Coronary artery (tissue), 2 donors: ENCODE results near the gene EXO1.

Experiments
- DNase-seq: peaks from one replicate; pipeline ENCODE4 v3.0.0-alpha.2; 2017; ENCODE audit warnings: low spot score
- H3K27ac ChIP-seq, 2 donors: fragments of 200-600 bp; sonication (generic); one replicate each; pipeline ENCODE4 v1.5.1; 2016 to 2019
- H3K4me3 ChIP-seq: fragments of 200-600 bp; sonication (generic); 2 replicates; pipeline ENCODE4 v1.5.1; 2016; ENCODE audit warnings: mild to moderate bottlenecking, moderate library complexity
- CTCF ChIP-seq: fragments of 200-600 bp; sonication (generic); IDR thresholded peaks from one replicate; pipeline ENCODE4 v1.5.1; 2019; ENCODE audit warnings: antibody characterized with exemption

EXO1 gene

DNA sequence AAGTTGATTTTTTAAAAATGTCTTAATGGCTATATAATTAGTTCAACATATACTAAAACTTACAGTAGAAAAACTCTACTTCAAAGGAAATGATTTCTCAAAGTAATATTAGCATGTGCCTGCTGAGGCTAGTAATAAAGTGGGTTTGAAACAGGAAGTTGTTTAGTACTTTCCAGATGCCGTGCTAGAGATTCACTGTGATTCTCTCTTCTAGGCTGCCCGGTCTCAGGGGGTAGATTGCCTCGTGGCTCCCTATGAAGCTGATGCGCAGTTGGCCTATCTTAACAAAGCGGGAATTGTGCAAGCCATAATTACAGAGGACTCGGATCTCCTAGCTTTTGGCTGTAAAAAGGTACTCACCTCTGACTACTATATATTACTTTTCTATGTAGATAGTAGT, 9.1 kb downstream of the EXO1 start:
- TF ChIP-seq CTCF: no peak
- Histone ChIP-seq H3K27ac (no peak overlapping the region), H3K4me3 (no peak overlapping the region)
- DNase-seq: no peak

GRCh38 chr1:241860922-241861321, 12.9 kb downstream of the EXO1 start:
- Histone ChIP-seq H3K4me3 (no peak overlapping the region), H3K27ac (no peak overlapping the region)
- DNase-seq: no peak
- no peak for TF ChIP-seq CTCF

- Histone ChIP-seq H3K4me3 (no peak overlapping the region), H3K27ac (no peak overlapping the region)
- TF ChIP-seq CTCF: no peak
- no peak for DNase-seq
Observed at GRCh38 chr1:241869022-241869421, 21.0 kb downstream of the EXO1 start.

- Histone ChIP-seq H3K4me3 (no peak overlapping the region), H3K27ac (no peak overlapping the region)
- no peak for TF ChIP-seq CTCF
- DNase-seq: no peak
Observed at GRCh38 chr1:241870336-241870735, 22.3 kb downstream of the EXO1 start.

DNA sequence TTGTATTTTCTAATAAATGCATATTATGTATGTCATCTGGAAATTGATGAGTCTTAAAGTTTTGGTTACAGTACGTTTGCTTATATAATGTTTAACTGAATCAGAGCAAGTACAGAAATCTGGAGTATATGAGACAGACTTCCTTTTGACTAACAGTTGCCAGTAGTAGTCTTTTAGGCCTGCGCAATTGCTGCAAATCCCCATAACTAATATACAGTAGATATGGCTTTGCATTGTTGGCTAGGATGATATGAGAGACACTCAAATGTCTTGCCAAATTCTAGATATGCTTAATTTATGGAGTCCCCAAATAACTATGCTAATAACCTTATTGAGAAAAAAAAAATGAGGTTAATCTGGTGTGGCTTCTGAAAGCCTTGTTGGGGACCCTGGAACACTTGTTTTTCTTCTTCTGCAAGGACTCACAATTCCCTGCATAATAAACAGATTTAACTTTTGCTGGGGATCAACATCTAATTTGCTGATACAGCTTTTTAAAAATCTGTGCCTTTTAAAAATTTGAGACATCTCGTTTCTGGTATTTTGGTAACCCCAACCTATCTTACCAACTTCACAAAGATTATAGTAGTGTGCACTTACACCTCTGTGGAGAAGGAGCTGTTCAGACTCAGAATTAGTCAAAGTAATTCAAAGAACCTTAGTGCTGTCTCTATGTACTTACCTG, 22.9 kb downstream of the EXO1 start:
- TF ChIP-seq CTCF: no peak
- no peak for DNase-seq
- Histone ChIP-seq H3K4me3 (no peak overlapping the region), H3K27ac (no peak overlapping the region)

DNA sequence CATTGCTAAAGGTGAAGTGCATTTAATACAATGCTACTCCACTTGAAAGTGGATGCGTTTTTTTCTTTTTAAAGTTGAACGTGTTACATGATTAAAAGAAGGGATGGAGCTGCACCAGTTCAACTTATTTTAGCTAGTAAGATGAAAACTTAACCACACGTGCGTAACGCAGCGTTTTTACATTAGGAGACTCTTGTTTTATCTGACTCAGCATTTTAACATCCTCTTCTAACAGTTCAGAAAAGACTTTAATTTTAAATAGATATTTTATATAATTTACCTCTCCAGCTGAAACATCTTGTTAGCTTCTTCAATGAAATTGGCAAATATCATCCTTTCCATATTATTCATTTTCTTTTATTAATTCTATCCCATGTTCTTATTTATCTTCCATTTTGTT, 33.4 kb downstream of the EXO1 start:
- DNase-seq: no peak
- H3K27ac ChIP-seq: no peak overlapping the region
- H3K4me3 ChIP-seq: no peak overlapping the region
- no peak for TF ChIP-seq CTCF

DNA sequence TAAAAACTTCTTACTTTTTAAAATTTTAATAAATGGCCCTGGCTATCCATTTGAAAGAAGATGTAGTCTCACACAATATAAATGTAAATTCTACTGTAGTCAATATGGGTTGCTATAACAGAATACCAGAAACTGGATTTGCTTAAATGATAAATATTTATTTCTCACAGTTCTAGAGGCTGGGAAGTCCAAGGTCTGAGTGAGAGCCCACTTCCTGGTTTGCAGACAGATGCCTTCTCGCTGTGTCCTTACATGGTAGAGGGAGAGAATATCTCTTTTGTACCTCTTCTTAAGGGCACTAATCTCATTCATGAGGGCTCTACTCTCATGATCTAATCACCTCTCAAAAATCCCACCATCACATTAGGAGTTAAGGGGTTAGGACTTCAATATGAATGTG, 35.2 kb downstream of the EXO1 start:
- Histone ChIP-seq H3K4me3 (no peak overlapping the region), H3K27ac (no peak overlapping the region)
- TF ChIP-seq CTCF: no peak
- no peak for DNase-seq
